Neuronal stem cell (in vitro differentiated cells): ENCODE measurements around the gene ST14.
A peak's percentile ranks its signal among the peaks of the same experiment; 100 is the strongest.

Experiments used
- DNase-seq: peaks from one replicate; pipeline ENCODE4 v3.0.0-alpha.2; 2013; ENCODE audit warnings: low spot score
- H2AFZ ChIP-seq: one replicate; pipeline ENCODE4 v1.6.1; 2013; ENCODE audit warnings: mild to moderate bottlenecking, low read length, inconsistent platforms
- H2AK5ac ChIP-seq: 2 replicates; pipeline ENCODE4 v1.6.1; 2013; ENCODE audit warnings: low read depth, mild to moderate bottlenecking, inconsistent platforms, low read length, moderate library complexity, mixed read lengths
- H2BK120ac ChIP-seq: 2 replicates; pipeline ENCODE4 v1.6.1; 2013; ENCODE audit warnings: low read depth, mild to moderate bottlenecking, inconsistent platforms, low read length, moderate library complexity, mixed read lengths
- H2BK12ac ChIP-seq: one replicate; pipeline ENCODE4 v1.6.1; 2013; ENCODE audit warnings: low read length, inconsistent platforms
- H2BK15ac ChIP-seq: 2 replicates; pipeline ENCODE4 v1.6.1; 2013; ENCODE audit warnings: mild to moderate bottlenecking, low read length, inconsistent platforms, mixed read lengths
- H2BK5ac ChIP-seq: one replicate; pipeline ENCODE4 v1.6.1; 2013; ENCODE audit warnings: inconsistent platforms, mild to moderate bottlenecking, low read length, moderate library complexity
- H3K14ac ChIP-seq: one replicate; pipeline ENCODE4 v1.6.1; 2013; ENCODE audit warnings: low read length, inconsistent platforms
- H3K18ac ChIP-seq: 2 replicates; pipeline ENCODE4 v1.6.1; 2013; ENCODE audit warnings: low read length, inconsistent platforms
- H3K23ac ChIP-seq: 2 replicates; pipeline ENCODE4 v1.6.1; 2013; ENCODE audit warnings: low read depth, mild to moderate bottlenecking, mixed read lengths, low read length, inconsistent platforms; ENCODE audit not compliant: poor library complexity
- H3K27ac ChIP-seq: replicated peaks from 3 replicates; pipeline ENCODE4 v1.5.1; 2013; ENCODE audit warnings: low read length, inconsistent platforms
- H3K27me3 ChIP-seq, 3 experiments: 2 replicates each; pipeline ENCODE4 v1.6.1; 2013; ENCODE audit warnings: low read length in 3 of 3, mild to moderate bottlenecking in 2 of 3, inconsistent platforms in 1 of 3, low read depth in 1 of 3, mixed read lengths in 1 of 3, moderate library complexity in 1 of 3; ENCODE audit not compliant: control insufficient read depth in 3 of 3, insufficient read depth in 3 of 3
- H3K36me3 ChIP-seq, 2 donors: replicated peaks in 1 of 2; 2 replicates each; pipeline ENCODE4 v1.6.1; 2013; ENCODE audit warnings: low read length in 2 of 2; ENCODE audit not compliant: control insufficient read depth in 2 of 2, insufficient read depth in 2 of 2
- H3K4ac ChIP-seq: 2 replicates; pipeline ENCODE4 v1.6.1; 2013; ENCODE audit warnings: inconsistent platforms, mild to moderate bottlenecking, low read length, moderate library complexity
- H3K4me1 ChIP-seq, 2 donors: 1 replicate in 1 of 2; 2 replicates in 1 of 2; pipeline ENCODE4 v1.6.1; 2013; ENCODE audit warnings: low read length in 2 of 2, low read depth in 1 of 2; ENCODE audit not compliant: control insufficient read depth in 2 of 2, insufficient read depth in 1 of 2
- H3K4me2 ChIP-seq: one replicate; pipeline ENCODE4 v1.6.1; 2013; ENCODE audit warnings: mild to moderate bottlenecking, low read length, inconsistent platforms; ENCODE audit not compliant: insufficient read depth, poor library complexity, severe bottlenecking
- H3K4me3 ChIP-seq, 2 donors: 2 replicates each; pipeline ENCODE4 v1.5.1; 2013; ENCODE audit warnings: low read length in 2 of 2, mild to moderate bottlenecking in 2 of 2, inconsistent platforms in 1 of 2, moderate library complexity in 1 of 2
- H3K79me1 ChIP-seq: one replicate; pipeline ENCODE4 v1.6.1; 2013; ENCODE audit warnings: low read depth, mild to moderate bottlenecking, inconsistent platforms, low read length, moderate library complexity
- H3K9ac ChIP-seq: one replicate; pipeline ENCODE4 v1.6.1; 2013; ENCODE audit warnings: mild to moderate bottlenecking, low read depth, low read length, inconsistent platforms; ENCODE audit not compliant: poor library complexity
- H3K9me3 ChIP-seq, 2 donors: replicated peaks in 1 of 2; 2 replicates each; pipeline versions ENCODE3 to v1.6.1; 2013; ENCODE audit warnings: low read length in 2 of 2, mild to moderate bottlenecking in 2 of 2, inconsistent platforms in 1 of 2, low read depth in 1 of 2, mixed read lengths in 1 of 2, moderate library complexity in 1 of 2; ENCODE audit not compliant: control insufficient read depth in 2 of 2, insufficient read depth in 1 of 2
- H4K8ac ChIP-seq: one replicate; pipeline ENCODE4 v1.6.1; 2013; ENCODE audit warnings: low read depth, mild to moderate bottlenecking, inconsistent platforms, low read length, moderate library complexity
- H4K91ac ChIP-seq: one replicate; pipeline ENCODE4 v1.6.1; 2013; ENCODE audit warnings: low read length, low read depth, mild to moderate bottlenecking, inconsistent platforms; ENCODE audit not compliant: poor library complexity
- WGBS, 2 donors: extraction: QIAGEN DNeasy Blood & Tissue Kit; methylation state at CpG; one replicate each; pipeline ENCODE4 v1.1.7; 2013; ENCODE audit warnings: missing lambda C conversion rate in 2 of 2, mixed read lengths in 1 of 2; ENCODE audit not compliant: insufficient read length in 2 of 2, insufficient replicate concordance in 1 of 2; ENCODE audit errors: extremely low coverage in 2 of 2; 5-methylcytosine and 5-hydroxymethylcytosine counted together

ST14 gene

DNA sequence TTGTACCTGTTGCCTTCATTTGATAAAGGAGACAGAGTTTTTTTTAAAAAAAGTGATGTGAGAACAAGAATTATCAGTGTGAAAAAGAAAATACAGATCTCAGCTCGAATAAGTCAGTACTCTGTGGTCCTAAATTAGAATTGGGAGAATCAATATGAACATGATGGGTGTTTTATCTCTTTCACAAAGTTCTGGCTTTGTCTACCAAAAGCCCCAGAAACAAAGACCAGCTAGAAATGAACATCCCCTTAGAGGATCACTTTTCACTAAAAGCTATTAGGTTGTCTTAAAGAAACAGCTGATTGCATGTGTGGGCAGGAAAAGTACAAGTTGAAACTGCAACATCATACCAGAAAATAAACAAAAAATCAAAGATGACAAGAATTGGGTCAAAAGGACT, 8.4 kb upstream of the ST14 start:
- no peak overlapping the region for H2BK15ac ChIP-seq
- WGBS, 2 donors, result no CpG with 5 or more reads among the region's 1 CpG
- H3K4ac ChIP-seq, result no peak overlapping the region
- peaks cover 4 to 33% of the 10 kb centered on the region in 2 donors for H3K36me3 ChIP-seq
- H2BK5ac ChIP-seq, result no peak overlapping the region
- no peak overlapping the region for H2AFZ ChIP-seq
- no peaks in the 10 kb centered on the region for H3K79me1 ChIP-seq
- no peak overlapping the region for H3K9ac ChIP-seq
- H4K8ac ChIP-seq, result no peak overlapping the region
- no peak overlapping the region for H3K4me2 ChIP-seq
- no peak for DNase-seq
- no peaks in the 10 kb centered on the region for H3K4me1 ChIP-seq
- no peak overlapping the region for H2AK5ac ChIP-seq
- no peak overlapping the region for H3K14ac ChIP-seq
- no peak overlapping the region for H2BK12ac ChIP-seq
- no peak overlapping the region for H3K4me3 ChIP-seq
- no peaks in the 10 kb centered on the region for H3K9me3 ChIP-seq
- H3K27ac ChIP-seq, result no peak overlapping the region
- H4K91ac ChIP-seq, result no peak overlapping the region
- H3K18ac ChIP-seq, result no peak overlapping the region
- H3K23ac ChIP-seq, result no peak overlapping the region
- no peaks in the 10 kb centered on the region for H3K27me3 ChIP-seq
- H2BK120ac ChIP-seq, result no peak overlapping the region

- H2BK120ac ChIP-seq, result no peak overlapping the region
- no peak overlapping the region for H3K4ac ChIP-seq
- H2BK15ac ChIP-seq, result no peak overlapping the region
- no peak overlapping the region for H3K14ac ChIP-seq
- peaks cover 0 to 2% of the 10 kb centered on the region in 2 donors for H3K4me1 ChIP-seq
- H2AFZ ChIP-seq, result no peak overlapping the region
- H2BK12ac ChIP-seq, result no peak overlapping the region
- H3K23ac ChIP-seq, result peak overlapping the region; percentile 26
- H3K9ac ChIP-seq, result no peak overlapping the region
- no peak overlapping the region for H3K4me3 ChIP-seq
- H3K9me3 ChIP-seq, result peaks cover 2 to 4% of the 10 kb centered on the region in 2 donors
- no peak for DNase-seq
- H3K36me3 ChIP-seq, result no peaks in the 10 kb centered on the region
- no peak overlapping the region for H2BK5ac ChIP-seq
- peaks cover 14 to 38% (median 31%) of the 10 kb centered on the region in 3 experiments for H3K27me3 ChIP-seq
- no peak overlapping the region for H4K91ac ChIP-seq
- no peak overlapping the region for H3K27ac ChIP-seq
- H4K8ac ChIP-seq, result no peak overlapping the region
- H2AK5ac ChIP-seq, result no peak overlapping the region
- WGBS, 2 donors, result no CpG with 5 or more reads among the region's 11 CpGs
- no peaks in the 10 kb centered on the region for H3K79me1 ChIP-seq
- H3K18ac ChIP-seq, result no peak overlapping the region
- H3K4me2 ChIP-seq, result no peak overlapping the region
Measured at GRCh38 chr11:130156108-130157022, 3.2 kb upstream of the ST14 start.

DNA sequence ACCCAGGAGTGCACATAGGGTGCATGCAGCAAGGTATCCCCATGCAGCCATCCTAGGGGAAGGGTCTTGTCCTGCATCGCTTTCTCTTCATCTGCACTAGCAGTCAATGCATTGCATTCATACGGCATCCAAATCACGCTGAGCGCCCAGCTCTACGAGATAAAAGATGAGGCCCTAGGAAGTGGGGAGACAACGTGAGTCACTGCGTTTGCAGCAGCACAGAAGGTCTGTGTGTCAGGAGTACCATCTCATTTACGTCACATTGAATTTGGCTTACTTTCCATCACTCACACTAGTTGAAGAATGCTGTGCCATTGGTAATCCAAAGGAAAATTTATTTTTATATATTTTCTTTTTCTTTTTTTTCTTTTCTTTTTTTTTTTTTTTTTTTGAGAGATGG, 2.5 kb upstream of the ST14 start:
- Histone ChIP-seq H2AK5ac (no peak overlapping the region), H3K9ac (no peak overlapping the region), H3K4me2 (no peak overlapping the region), H3K27me3 (peaks cover 14 to 45% (median 39%) of the 10 kb centered on the region in 3 experiments), H4K8ac (no peak overlapping the region), H3K4me1 (peaks cover 0 to 2% of the 10 kb centered on the region in 2 donors), H3K14ac (no peak overlapping the region), H3K36me3 (no peaks in the 10 kb centered on the region), H3K4ac (no peak overlapping the region), H3K23ac (no peak overlapping the region), H3K18ac (no peak overlapping the region), H2BK120ac (no peak overlapping the region), H3K4me3 (no peak overlapping the region), H2AFZ (no peak overlapping the region), H2BK12ac (no peak overlapping the region), H4K91ac (no peak overlapping the region), H3K79me1 (no peaks in the 10 kb centered on the region), H3K9me3 (peaks cover 2 to 7% of the 10 kb centered on the region in 2 donors), H3K27ac (no peak overlapping the region), H2BK15ac (no peak overlapping the region), H2BK5ac (no peak overlapping the region)
- no peak for DNase-seq
- WGBS, 2 donors, result no CpG with 5 or more reads among the region's 8 CpGs

DNA sequence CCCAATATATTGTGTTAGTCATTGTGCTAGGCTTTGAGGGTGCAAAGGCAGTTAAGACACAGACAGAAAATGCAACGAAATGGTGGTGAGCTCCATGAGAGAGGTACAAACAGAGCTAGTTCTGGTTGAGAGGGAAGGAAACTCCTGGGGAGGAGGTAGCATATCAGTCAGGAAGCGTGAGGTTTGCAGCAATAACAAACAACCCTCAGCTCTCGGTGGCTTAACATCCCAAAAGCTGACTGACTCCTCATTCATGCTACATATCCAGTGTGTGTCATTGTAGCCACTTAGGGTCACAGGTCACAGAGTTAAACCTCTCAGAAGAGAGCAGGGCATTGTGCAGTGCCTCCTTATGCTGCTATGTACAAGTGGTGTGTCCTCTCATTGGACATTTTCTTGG, 1.7 kb upstream of the ST14 start:
- no peak overlapping the region for H3K9ac ChIP-seq
- no peak overlapping the region for H2BK5ac ChIP-seq
- H3K4me2 ChIP-seq, result no peak overlapping the region
- H3K4ac ChIP-seq, result no peak overlapping the region
- no peak overlapping the region for H3K18ac ChIP-seq
- no peaks in the 10 kb centered on the region for H3K36me3 ChIP-seq
- peaks cover 0 to 2% of the 10 kb centered on the region in 2 donors for H3K4me1 ChIP-seq
- H4K8ac ChIP-seq, result no peak overlapping the region
- no peak overlapping the region for H2AK5ac ChIP-seq
- no peak overlapping the region for H3K27ac ChIP-seq
- H2BK15ac ChIP-seq, result no peak overlapping the region
- peaks cover 14 to 53% (median 44%) of the 10 kb centered on the region in 3 experiments for H3K27me3 ChIP-seq
- H3K14ac ChIP-seq, result no peak overlapping the region
- peaks cover 2 to 7% of the 10 kb centered on the region in 2 donors for H3K9me3 ChIP-seq
- no peak overlapping the region for H3K4me3 ChIP-seq
- H2AFZ ChIP-seq, result no peak overlapping the region
- WGBS, 2 donors, result no CpG with 5 or more reads among the region's 3 CpGs
- no peak overlapping the region for H3K23ac ChIP-seq
- no peak overlapping the region for H2BK120ac ChIP-seq
- no peak for DNase-seq
- H3K79me1 ChIP-seq, result no peaks in the 10 kb centered on the region
- no peak overlapping the region for H2BK12ac ChIP-seq
- H4K91ac ChIP-seq, result no peak overlapping the region
